ENCODE data around the gene RNF2. TPM values are rescaled to one million over a fixed set of nuclear protein-coding genes. Genes with fewer than 3 reads are reported as not detected.

RNF2 gene
- total and polyA plus RNA-seq, 7 donors, result 5.0 to 15.3 (median 8.2) TPM

DNA sequence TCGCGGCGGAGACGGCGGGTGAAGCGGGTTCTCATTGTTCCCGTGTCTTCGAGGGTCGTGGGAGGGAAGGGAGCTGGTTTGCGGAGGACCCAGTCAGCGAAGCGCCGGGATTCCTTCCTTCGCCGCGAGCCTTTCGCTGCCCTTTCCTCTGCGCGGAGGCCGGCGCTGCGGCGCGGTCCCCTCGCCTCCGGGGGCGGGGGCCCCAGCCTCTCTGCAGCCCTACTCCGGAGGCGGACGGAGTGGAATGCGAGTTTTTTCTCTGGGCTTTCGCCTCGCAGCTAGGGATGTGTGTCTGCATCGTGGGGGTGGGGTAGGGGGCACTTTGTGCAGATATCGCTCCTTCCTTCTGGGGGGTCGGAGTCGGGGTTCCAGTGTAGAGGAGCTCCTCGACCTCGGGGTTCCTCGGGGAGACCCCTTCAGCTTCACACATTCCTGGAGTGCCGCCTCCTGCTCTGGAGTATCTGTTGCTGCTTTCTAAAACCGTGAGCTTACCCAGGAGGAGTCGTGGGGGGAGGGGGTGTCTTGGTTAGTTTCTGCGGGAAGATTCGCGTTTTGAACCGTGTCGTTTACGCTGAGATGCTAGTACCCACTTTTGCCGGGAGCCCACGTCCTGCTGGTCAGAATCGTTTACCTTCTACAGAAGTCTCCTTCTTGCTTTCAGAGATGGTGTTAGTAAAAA lies 595 bp downstream of the RNF2 start:
- intact Hi-C loops (cut with DNase I), result loop anchor here in 1 of 2 donors (5.0 kb wide), 1 partner anchor 111 kb away; the partner anchor contains the start of genes SWT1 and TRMT1L
- H3K27me3 ChIP-seq (ENCODE audit: insufficient read depth in 3 of 3, low read length in 2 of 3), result no peaks in the 10 kb centered on the region
- 0% methylated on average over 44 to 52 of the region's 52 CpGs for WGBS, 3 donors
- TF ChIP-seq, protein P1, sequence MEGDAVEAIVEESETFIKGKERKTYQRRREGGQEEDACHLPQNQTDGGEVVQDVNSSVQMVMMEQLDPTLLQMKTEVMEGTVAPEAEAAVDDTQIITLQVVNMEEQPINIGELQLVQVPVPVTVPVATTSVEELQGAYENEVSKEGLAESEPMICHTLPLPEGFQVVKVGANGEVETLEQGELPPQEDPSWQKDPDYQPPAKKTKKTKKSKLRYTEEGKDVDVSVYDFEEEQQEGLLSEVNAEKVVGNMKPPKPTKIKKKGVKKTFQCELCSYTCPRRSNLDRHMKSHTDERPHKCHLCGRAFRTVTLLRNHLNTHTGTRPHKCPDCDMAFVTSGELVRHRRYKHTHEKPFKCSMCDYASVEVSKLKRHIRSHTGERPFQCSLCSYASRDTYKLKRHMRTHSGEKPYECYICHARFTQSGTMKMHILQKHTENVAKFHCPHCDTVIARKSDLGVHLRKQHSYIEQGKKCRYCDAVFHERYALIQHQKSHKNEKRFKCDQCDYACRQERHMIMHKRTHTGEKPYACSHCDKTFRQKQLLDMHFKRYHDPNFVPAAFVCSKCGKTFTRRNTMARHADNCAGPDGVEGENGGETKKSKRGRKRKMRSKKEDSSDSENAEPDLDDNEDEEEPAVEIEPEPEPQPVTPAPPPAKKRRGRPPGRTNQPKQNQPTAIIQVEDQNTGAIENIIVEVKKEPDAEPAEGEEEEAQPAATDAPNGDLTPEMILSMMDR (IDR thresholded peaks at IDR 0.05), result no peak
- no peaks in the 10 kb centered on the region for H3K36me3 ChIP-seq (ENCODE audit: insufficient read depth in 1 of 2, low read depth in 1 of 2)
- peak; percentile 60 to 77 (median 67) for ATAC-seq
- peak overlapping the region; percentile 88 for H3K4me3 ChIP-seq
- no peaks in the 10 kb centered on the region for H3K9me3 ChIP-seq
- peak overlapping the region; percentile 86 for H3K27ac ChIP-seq
- peak; percentile 37 to 52 for DNase-seq
- peaks cover 35% of the 10 kb centered on the region for H3K4me1 ChIP-seq

DNA sequence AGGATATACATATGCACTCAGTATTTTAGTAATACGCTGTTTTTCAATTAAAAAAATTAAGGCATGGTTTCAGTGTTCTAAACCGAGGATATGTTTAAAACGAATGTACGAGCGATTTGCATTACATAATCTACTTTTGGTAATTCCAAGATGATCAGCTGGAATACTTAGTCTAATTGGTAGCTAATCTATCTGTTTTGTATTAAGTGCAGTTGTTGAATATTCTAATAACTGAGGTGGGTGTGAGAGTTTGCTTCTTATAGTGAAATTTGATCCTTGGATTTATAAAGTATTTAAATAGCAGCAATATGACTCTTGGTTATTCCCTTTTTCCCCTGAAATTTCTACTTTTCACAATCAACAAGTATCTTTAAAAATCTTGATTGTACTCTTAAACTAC lies 1.3 kb downstream of the RNF2 start:
- Histone ChIP-seq H3K36me3 (ENCODE audit: insufficient read depth in 1 of 2, low read depth in 1 of 2) (no peaks in the 10 kb centered on the region), H3K9me3 (no peaks in the 10 kb centered on the region), H3K27ac (no peak overlapping the region), H3K4me3 (peak overlapping the region; percentile 88), H3K27me3 (ENCODE audit: insufficient read depth in 3 of 3, low read length in 2 of 3) (no peaks in the 10 kb centered on the region), H3K4me1 (peaks cover 40% of the 10 kb centered on the region)
- intact Hi-C loops (cut with DNase I), result loop anchor here in 1 of 2 donors (5.0 kb wide), 1 partner anchor 111 kb away; the partner anchor contains the start of genes SWT1 and TRMT1L
- 2 to 5% (median 5%) methylated on average over 5 of the region's 5 CpGs for WGBS, 3 donors
- DNase-seq, result no peak
- no peak for ATAC-seq
- TF ChIP-seq, protein P1 (IDR thresholded peaks at IDR 0.05), result no peak

DNA sequence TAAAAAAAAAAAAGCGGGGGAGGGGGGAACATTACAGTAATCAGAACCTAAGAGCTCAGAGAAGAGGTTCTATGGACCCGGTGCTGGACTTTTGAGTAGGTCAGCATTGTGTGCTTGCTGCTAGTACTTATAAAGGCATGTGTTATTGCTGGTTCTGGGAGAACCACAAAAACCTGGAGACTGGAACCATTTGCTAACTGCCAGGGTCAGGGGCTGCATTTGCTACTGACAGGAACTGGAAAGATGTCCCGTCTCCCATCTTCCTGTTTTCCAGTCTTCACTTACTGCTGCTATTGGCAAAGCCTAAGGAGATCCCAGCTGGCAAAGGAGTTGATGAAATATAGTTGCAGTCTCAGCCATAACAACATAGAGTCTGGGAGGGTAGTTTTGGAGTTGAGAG lies 4.3 kb downstream of the RNF2 start:
- Histone ChIP-seq H3K4me3 (no peak overlapping the region), H3K4me1 (peaks cover 40% of the 10 kb centered on the region), H3K36me3 (ENCODE audit: insufficient read depth in 1 of 2, low read depth in 1 of 2) (no peaks in the 10 kb centered on the region), H3K9me3 (no peaks in the 10 kb centered on the region), H3K27ac (no peak overlapping the region), H3K27me3 (ENCODE audit: insufficient read depth in 3 of 3, low read length in 2 of 3) (no peaks in the 10 kb centered on the region)
- 74 to 89% (median 79%) methylated on average over 3 of the region's 3 CpGs for WGBS, 3 donors
- DNase-seq (no peak), ATAC-seq (no peak)
- TF ChIP-seq, protein P1 (IDR thresholded peaks at IDR 0.05), result no peak
- intact Hi-C loops (cut with DNase I), result loop anchor here in 1 of 2 donors (5.0 kb wide), 1 partner anchor 108 kb away; the partner anchor contains the start of genes SWT1 and TRMT1L

DNA sequence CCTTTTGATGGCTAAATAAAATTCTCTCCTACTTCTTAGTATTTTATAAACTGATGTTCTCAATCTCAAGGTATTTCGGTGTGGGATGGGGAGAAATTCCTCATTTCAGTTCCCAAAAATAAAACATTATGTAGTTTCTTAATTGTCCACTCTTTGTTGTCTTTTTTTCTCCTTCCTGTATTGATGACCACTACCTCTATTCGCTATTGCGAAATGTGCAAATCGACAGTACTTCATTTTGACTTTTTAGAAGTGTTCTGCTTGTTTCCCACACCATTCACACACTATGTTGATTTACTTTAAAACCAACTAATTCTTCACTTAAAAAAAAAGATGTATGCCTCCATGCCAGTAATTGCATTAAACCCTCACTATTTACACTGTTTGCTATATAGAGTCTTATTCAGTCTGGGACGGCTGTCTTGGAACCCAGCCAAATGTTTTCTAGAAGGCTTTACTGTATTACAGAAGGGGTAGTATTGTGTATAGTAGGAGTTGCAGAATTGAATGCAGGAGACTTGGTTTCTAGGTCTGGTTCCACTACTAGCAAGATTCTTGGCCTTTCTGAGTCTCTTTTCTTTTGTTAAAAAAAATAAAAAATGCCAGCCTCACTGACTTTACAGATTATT lies 5.6 kb downstream of the RNF2 start:
- no peaks in the 10 kb centered on the region for H3K36me3 ChIP-seq (ENCODE audit: insufficient read depth in 1 of 2, low read depth in 1 of 2)
- ATAC-seq, result no peak
- no peak overlapping the region for H3K27ac ChIP-seq
- TF ChIP-seq, protein P1 (IDR thresholded peaks at IDR 0.05), result no peak
- H3K27me3 ChIP-seq (ENCODE audit: insufficient read depth in 3 of 3, low read length in 2 of 3), result no peaks in the 10 kb centered on the region
- DNase-seq, result no peak
- no peaks in the 10 kb centered on the region for H3K9me3 ChIP-seq
- no peak overlapping the region for H3K4me3 ChIP-seq
- H3K4me1 ChIP-seq, result peaks cover 40% of the 10 kb centered on the region
- intact Hi-C loops (cut with DNase I), result no loop called here
- WGBS, 3 donors, result 72 to 80% (median 75%) methylated on average over 5 of the region's 5 CpGs

Data from psoas muscle (tissue), 8 donors.